A204.1 (cell line): ENCODE data around the gene VILL.
"Not testable (repeated sequence)": the region's sequence is repeated elsewhere in the genome, so short reads cannot be mapped to it uniquely, and the experiment has no call there.

Source experiments
- FAIRE-seq: peaks from 2 replicates; lab custom pipeline; 2012; peaks lifted over from hg19 to GRCh38; lab: Jason Lieb, UNC

VILL gene

DNA sequence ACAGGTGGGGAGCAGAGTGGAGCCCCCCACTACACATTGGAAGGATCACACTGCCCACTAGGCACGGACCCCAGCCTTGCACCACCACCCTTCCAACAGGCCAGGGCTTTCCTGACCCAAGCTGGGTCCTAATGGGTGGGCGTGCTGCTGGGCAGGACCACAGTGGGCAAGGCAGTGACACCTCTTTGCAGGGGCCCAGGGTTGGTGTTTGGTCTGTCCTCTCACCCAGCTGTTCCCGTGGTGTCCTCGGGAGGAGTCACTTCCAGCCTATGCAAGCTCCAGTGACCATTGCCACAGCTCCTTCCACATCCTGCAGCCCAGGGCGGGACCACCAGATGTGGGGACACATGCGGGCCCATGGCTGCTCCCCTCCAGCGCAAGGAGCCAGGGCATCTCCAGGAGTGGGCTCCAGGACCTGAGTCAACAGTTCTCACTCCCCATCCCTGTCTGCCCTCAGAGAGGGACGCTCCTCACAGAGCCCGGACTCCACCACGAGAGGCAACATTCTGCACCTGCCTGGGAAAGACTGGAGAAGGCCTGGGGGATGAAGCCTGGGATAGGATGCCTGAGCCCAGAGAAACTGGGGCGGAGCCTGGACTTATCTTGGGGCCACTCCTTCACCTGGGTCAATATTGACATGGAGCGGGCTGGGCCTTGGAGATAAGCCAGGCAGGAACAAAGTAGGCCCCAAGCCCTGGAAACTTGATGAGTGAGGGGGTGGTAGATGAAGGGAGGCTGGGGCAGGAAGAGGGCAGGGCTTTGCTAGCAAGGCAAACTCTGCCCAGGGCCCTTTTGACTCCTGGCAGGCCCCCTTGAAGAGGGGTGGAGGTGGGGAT lies 3.9 kb upstream of the VILL start:
- no peak for FAIRE-seq

DNA sequence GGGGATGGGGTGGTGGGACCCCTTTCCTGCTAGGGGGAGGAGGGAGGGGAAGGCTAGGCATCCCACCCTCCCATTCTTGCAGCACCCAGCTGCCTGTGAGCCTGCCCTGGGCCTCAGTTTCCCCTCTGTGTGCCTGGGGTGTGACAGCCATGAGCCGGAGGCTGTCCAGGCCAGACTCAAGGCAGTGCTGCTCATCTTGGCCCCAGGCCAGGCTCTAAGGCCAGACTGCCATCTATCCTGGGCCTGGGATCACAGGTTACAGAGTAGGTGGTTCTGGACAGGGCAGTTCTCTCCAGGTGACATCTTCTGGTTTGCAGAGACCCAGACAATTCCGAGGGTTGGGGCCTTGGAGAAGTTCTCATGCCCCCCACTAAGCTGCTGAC lies 3.3 kb upstream of the VILL start:
- no peak for FAIRE-seq

DNA sequence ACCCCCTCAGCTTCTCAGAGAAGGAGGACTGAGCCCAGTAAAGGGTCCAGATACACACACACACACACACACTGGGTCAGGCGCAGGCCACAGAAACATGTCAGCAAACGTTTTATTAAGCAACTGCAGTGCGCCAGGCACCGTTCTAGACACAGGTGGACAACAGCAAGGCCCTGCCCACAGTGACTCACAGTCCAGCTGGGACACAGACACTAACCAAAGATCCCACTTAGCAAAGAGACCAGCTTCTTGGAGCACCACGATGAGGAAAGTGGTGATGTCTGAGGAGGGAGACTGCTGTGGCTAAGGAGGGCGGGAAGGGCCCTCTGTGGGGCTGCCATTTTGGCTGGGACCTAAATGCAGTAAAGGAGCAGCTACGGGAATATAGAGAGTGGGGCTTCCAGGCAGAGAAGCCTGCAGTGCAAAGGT lies 2.8 kb upstream of the VILL start:
- no peak for FAIRE-seq

DNA sequence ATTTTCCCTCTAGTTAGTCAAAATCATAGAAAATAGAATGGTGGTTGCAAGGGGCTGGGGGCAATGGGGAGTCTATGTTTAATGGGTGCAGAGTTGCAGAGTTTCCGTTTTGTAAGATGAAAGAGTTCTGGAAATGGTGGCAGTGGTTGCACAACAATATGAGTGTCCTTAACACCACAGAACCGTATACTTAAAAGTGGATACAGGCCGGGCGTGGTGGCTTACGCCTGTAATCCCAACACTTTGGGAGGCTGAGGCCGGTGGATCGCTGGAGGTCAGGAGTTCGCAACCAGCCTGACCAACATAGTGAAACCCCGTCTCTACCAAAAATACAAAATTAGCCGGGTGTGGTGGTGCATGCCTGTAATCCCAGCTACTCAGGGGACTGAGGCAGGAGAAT lies 2.2 kb upstream of the VILL start:
- not testable (repeated sequence) for FAIRE-seq

DNA sequence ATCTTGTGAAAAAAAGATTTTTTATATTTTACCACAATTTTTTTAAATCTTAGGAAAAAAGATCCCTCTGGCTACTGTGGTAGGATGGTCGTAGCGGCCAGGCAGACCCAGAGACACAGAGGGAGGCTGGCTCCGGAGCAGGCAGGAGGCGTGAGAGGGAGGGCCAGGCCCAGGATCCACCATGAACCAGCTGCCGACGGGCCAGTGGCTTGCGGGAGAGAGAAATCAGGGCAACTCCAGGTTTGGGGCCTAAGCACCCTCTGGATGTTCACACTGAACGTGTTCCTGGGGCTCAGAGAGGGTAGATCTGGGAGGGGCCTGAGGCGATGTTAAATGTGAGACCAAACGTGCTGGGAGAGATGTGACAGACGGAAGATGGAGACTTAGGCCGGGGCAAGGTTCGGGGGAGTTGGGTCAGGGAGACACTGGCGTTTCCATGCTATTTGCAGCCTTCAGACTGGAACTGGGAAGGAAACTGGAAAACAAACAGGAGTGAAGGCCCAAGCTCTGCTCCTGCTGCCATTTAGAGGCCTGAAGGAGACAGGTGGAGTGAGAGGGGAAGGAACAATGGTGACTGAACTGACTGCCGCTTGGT lies 1.6 kb upstream of the VILL start:
- FAIRE-seq: no peak

DNA sequence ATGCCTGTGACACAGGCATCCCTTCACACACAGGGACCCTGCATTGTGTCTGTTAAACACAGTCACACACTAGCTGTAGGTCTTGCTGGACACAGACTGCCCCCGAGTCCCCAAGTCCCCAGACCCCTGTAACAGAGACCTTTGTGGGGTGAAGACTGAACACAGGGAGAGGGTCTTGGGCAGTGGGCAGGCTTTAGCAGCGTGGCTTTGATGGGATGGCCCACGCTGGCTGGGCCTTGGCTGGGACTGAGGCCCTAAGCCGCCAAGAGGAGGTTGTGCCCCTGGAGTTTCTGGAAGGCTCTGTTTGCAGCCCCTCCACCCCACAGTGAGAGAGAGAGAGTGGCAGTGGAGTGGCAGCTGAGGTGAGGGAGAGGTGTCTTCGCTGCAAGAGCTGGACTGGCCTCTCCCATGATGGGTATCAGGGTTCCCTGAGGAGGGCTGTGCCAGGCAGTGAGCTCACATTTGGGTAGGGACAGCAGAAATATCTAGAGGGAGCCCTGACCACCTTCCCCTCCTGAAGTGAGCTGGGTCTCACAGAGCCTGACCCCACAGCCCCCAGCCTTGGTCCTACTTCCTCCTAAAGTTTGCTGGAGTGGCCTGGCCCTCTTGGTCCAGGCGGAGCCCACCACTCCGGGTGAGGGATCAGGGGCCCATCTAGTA lies 635 bp upstream of the VILL start:
- FAIRE-seq: no peak

DNA sequence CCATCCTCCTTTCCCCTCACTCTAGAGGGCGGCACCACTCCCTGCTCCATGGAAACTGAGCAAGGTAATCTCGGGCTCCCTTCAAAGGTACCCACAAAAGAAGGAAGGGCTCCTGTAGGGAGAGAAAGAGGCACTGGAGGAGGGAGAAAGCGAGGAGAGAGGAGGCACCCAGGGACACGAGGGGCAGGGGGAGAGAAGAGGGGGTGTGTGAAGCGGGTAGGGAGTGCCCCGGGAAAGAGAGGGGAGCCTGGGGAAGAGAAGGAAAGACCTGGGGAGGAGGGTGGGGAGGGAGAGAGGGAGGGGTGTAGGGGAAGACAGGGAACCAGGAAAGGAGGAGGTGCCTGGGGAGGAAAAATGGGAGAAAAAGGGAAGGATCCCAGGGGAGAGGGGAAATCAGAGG lies 523 bp downstream of the VILL start:
- no peak for FAIRE-seq

DNA sequence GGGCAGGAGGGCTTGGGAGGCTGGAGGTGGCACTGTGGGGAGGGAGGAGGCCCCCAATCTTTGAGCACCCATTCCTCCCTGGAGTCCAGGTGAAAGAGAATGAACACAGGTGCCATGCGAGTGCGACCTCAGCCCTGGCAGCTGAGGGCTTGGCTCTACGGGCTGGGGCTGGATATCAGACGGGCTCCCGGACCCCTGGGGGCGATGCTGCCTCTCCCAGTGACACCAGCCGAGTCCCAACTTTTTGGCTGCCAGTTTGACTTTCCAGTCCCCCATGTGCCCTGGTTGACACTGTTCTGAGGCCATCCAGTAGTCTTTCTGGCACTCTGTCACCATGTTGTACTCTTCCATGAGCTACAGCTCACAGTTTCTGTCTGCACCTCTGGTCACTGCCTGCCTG lies 1.2 kb downstream of the VILL start:
- no peak for FAIRE-seq

DNA sequence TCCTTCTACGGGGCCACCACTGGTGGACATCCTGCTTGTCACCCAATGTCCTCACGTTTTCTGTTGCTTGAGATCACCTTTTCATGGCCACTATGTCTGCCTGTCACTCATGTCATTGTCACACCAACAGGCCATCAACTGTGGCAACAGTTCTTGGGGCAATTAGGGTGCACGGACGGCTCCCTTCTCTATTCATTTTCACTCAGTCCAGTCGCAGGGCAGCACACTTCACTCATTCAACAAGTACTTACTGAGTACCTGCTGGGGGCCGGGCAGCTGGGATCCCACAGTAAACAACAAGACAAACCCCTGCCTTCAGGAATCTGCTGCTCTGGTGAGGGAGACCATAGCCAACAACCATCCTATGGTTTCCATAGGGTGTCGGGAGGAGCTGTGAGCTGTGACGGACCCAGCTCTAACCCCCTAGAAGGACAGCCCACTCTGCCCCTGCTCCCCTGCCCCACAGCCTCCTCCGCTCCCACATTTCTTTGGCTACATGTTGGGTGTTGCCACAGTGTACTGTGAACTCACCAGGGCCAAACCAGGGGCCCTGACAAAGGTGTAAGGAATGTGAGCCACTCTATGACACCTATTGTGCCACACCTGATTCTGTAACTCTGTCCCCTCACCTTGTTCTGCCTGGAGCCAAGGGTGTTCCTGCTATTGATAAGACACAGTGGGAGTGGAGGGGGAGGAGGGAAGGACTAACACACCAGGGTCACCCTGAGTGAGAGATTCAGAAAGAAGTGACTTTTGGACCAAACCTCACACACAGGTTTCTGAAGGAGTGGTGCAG lies 1.9 kb downstream of the VILL start:
- no peak for FAIRE-seq

DNA sequence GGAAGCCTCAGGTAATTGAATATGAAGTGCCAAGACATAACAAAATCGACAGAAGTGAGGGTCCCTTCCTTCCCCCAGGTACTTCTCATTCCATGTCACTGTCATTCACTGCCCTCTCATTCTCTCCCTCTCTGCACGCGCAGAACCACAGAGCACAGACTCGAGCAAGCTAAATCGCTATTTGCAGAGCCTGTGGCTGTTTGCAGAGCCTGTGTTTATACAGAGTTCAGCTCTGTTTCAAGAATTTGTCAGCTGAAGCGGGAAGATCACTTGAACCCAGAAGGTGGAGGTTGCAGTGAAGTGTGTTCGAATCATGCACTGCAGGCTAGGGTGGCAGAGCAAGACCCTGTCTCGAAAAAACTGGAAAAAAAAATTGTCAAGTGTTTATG lies 2.5 kb downstream of the VILL start:
- FAIRE-seq: no peak

DNA sequence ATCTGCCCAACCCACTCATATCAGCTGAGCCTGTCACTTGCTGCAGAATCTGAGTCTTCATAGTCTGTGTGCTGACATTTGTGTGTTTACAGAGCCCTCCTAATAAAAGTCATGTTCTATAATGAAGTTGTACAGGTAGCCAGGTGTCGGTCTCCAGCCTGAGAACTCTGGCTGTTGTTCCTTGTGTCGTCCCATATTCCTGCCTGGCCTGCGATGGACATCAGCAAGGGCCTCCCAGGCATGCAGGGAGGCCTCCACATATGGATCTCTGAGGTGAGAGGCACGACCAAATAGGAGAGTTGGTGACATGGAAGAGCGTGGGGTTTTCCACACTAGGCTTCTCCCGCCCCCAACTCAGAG lies 2.9 kb downstream of the VILL start:
- no peak for FAIRE-seq

DNA sequence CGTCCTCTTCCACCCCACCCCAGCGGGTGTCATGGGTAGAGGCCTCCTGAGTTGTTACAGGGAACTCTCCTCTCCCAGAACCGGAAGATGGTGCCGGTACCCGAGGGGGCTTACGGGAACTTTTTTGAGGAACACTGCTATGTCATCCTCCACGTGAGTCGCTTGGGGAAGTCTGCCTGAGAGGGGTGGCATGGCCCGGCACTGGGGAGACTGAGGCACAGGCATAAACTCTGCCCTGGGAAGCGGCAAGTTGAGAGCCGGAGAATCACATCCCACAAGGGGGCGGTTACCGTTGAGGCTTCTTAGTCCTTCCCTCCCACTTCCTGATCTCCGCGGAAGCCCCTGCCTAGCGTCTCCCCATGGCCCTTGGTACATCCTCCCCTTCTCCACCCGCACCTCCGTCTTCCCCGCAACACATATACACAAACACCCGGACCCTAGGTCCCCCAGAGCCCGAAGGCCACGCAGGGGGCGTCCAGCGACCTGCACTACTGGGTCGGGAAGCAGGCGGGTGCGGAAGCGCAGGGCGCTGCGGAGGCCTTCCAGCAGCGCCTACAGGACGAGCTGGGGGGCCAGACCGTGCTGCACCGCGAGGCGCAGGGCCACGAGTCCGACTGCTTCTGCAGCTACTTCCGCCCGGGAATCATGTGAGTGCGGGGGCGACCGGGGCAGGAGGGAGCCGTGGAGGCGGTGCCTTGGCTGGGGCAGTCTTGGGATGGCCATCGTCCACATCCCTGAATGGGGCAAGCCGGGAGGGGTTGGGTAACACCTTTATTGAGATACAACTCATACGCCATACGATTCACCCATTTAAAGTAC lies 3.4 kb downstream of the VILL start:
- FAIRE-seq: no peak

DNA sequence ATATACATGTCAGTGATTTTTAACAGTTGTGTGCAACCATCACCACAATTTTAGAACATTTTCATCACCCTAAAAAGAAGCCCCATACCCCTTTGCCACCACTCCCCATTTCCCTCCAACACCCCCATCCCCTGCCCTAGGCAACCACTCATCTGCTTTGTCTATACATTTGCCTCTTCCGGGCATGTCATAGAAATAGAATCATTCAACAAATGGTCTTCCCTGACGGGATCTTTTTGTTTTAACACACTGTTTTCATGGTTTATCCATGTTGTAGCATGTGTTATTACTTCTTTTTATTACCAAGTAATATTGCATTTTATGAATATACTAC lies 4.0 kb downstream of the VILL start:
- FAIRE-seq: no peak

DNA sequence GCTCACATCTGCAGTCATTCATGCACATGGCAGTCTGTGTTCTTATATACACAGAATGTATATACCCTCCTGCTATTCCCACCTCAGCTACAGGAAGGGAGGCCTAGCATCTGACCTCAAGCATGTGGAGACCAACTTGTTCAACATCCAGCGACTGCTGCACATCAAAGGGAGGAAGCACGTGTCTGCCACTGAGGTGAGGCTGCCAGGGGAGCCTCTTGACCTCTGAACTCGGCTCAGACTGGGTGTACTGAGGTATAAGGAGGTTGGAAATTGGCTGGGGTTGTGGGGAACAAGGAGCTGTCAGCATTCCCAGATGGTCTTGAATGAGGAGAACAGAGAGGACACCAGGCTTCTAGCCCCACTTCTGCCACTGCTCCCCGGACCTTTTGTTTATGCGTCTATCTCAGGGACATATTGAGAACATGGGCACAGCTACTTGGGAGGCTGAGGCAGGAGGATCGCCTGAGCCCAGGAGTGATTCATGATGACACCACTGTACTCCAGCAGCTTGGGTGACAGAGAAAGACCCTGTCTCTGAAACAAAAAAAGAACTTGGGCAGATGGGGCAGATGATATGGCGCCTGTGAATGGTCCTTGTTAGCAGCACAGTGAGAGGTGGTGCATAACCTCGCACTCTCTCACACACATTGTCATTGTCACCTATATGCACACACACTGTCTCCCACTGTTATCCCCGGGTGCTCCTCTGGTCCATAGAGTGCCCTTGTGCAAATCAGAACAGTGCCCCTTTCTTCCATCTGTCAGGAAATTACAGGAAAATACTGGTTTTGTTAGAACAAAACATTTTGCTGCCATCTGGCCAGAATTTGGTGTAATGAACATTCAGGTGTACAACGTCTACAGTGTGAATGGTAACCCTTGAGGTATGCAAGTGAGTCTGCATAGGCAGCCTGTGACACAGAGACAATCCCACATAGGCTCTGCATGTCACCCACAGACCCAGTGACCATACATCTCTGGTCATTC lies 5.4 kb downstream of the VILL start:
- FAIRE-seq: no peak

DNA sequence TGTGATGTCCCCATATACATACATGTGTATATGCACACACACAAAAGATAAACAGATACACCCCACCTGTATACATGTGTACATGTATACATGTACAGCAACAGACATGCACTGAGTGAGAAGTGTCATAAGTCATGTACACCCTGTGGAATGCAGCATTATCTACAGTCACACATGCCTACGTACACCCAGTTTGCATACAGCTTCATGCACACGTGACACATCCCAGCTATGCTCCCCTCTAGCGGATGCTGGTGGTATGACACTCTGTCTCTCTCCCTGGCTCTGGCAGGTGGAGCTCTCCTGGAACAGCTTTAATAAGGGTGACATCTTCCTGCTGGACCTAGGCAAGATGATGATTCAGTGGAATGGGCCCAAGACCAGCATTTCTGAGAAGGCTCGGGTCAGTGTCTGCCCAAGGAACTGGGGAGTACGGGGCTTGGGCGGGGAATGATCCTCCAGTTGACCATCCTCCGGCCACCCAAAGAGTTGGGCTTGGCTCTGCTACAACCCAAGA lies 6.3 kb downstream of the VILL start:
- no peak for FAIRE-seq

DNA sequence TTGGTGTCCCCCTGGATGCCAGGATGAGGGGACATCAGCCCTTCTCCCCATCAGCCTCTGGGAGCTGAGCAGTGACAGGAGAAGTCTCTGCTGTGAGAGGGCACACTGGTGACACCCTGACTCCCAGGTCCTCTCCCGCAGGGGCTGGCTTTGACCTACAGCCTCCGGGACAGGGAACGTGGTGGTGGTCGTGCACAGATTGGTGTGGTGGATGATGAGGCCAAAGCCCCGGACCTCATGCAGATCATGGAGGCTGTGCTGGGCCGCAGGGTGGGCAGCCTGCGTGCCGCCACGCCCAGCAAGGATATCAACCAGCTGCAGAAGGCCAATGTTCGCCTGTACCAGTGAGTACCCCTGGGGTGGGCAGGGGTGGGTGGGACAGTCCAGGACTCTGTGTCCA lies 6.8 kb downstream of the VILL start:
- no peak for FAIRE-seq

DNA sequence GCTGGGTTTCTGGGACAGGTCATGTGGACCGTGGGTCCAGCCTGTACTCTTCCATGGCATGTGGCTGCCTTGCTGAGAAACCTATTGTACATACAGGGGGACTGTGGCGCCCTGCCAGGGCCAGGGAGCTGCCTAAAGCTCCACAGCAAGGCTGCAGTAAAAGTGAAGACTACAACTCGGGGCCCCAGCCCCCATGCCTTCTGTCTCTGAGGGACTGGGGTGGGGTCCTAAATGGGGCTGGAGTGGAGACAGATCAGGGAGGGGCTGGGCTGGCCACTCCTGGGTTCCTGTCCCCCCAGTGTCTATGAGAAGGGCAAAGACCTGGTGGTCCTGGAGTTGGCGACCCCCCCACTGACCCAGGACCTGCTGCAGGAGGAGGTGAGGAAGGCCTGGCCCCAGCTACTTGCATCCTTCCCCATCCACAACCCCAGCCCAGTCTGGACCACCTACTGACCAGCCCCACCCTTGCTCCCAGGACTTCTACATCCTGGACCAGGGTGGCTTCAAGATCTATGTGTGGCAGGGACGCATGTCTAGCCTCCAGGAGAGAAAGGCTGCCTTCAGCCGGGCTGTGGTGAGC lies 7.3 kb downstream of the VILL start:
- no peak for FAIRE-seq

DNA sequence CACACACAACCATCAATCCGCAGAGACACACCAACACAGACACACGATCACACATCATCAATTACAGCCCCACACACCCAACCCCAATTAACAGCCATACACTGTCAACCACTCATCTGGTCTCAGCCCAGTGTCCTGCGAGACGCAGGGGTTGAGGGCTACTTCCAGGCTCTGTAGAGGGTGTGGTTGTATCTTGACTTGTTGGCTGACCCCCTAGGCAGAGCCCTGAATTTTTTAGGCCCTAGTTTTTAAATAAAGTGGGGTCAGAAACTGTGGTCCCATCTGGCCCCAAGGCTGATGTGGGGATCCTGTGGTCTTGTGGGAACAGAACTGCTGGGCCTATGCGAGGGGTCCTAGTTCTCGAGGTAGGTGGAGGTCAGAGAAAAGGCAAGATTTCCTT lies 9.2 kb downstream of the VILL start:
- no peak for FAIRE-seq

DNA sequence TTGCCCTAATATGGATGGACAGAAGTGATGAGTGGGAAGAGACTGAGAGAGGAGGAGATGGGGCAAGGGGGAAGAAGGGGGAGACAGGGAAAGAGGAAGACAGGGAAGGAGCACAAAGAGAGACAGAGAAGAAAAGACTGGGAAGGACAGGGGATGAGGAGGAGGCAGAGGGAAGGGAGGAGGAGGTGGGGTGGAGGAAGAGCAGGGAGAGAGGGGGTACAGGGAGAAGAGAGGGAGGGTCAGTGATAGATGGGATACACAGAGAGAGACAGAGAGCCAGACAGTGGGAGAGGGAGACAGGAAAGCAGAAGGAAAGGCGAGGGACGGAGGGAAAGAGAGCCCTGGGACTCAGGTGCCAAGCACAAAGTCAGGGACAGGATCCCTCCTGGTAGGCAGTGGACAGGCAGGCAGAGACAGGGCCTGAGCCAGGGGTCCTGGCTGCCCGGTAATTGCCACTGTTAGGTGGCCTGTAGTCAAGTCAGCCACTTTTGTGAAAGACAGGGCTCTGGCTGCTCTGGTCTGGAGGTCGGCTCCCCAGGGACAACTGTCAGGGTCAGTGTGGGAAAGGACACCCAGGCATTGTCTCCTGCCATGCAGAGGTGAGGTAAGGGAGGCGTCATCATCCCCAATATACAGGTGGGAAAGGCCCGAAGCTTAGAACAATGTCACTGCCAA lies 9.8 kb downstream of the VILL start:
- FAIRE-seq: no peak

DNA sequence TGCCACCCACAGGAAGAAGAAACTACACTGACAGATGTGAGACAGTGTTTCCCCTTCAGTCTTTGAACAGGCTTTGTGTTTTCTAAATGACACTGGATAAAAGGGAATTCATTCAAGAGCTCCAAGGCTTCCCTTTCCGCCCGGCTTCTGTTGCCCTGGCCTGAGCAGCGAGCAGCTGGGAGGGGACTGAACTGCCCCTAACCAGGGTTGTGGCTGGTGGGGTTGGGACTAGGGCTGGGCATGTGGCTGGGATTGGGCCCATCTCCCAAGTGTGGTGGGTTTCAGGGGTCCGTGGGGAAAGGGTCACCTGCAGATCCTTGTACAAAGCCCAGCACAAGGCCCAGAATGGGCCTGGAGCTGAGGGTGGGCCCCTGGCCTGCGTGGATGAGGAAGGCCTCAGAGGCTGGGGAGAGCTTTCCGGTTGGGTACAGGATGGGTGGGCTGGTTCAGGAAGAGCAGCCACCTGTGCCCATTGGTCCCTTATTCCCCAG lies 10.4 kb downstream of the VILL start:
- FAIRE-seq: no peak
